Measurements from ENCODE around the gene BDNF. TPM values are rescaled to one million over a fixed set of nuclear protein-coding genes. Genes with fewer than 3 reads are reported as not detected.

The BDNF gene
- total RNA-seq, 1 experiment from 2014 or later, result 6.3 TPM

GRCh38 chr11:27710536-27710935, 10.3 kb upstream of the BDNF start:
- no peak overlapping the region for H3K4me3 Mint-ChIP-seq (ENCODE audit: unreplicated experiment)
- H3K27me3 Mint-ChIP-seq (ENCODE audit: insufficient read depth, unreplicated experiment), result no peaks in the 10 kb centered on the region
- H3K4me1 Mint-ChIP-seq (ENCODE audit: insufficient read depth, unreplicated experiment), result no peaks in the 10 kb centered on the region
- H3K27ac Mint-ChIP-seq (ENCODE audit: low read depth, unreplicated experiment), result no peak overlapping the region
- TF ChIP-seq, protein P1, sequence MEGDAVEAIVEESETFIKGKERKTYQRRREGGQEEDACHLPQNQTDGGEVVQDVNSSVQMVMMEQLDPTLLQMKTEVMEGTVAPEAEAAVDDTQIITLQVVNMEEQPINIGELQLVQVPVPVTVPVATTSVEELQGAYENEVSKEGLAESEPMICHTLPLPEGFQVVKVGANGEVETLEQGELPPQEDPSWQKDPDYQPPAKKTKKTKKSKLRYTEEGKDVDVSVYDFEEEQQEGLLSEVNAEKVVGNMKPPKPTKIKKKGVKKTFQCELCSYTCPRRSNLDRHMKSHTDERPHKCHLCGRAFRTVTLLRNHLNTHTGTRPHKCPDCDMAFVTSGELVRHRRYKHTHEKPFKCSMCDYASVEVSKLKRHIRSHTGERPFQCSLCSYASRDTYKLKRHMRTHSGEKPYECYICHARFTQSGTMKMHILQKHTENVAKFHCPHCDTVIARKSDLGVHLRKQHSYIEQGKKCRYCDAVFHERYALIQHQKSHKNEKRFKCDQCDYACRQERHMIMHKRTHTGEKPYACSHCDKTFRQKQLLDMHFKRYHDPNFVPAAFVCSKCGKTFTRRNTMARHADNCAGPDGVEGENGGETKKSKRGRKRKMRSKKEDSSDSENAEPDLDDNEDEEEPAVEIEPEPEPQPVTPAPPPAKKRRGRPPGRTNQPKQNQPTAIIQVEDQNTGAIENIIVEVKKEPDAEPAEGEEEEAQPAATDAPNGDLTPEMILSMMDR (IDR thresholded peaks at IDR 0.05; ENCODE audit: unreplicated experiment), result no peak
- DNase-seq (ENCODE audit: unreplicated experiment), result no peak
- no peaks in the 10 kb centered on the region for H3K9me3 Mint-ChIP-seq (ENCODE audit: unreplicated experiment)
- H3K36me3 Mint-ChIP-seq (ENCODE audit: insufficient read depth, unreplicated experiment), result no peaks in the 10 kb centered on the region
- ChIA-PET POLR2A (interaction anchor here (0.6 to 2.7 kb wide), 3 partner anchors 8 to 46 kb away, joined by 3 to 9 read pairs (median 6); no protein-coding TSS in a partner anchor), CTCF (interaction anchor here (0.6 to 2.1 kb wide), 10 partner anchors 9 to 1633 kb away, joined by 3 to 11 read pairs (median 3); no protein-coding TSS in a partner anchor)
- no TSS peak for BruUV-seq (replicated peaks)
- intact Hi-C loops (cut with micrococcal nuclease), result loop anchor here (10.0 kb wide), 1 partner anchor 124 kb away; no protein-coding TSS in a partner anchor

- Mint-ChIP-seq H3K4me3 (ENCODE audit: unreplicated experiment) (no peak overlapping the region), H3K27me3 (ENCODE audit: insufficient read depth, unreplicated experiment) (no peaks in the 10 kb centered on the region), H3K4me1 (ENCODE audit: insufficient read depth, unreplicated experiment) (peaks cover 6% of the 10 kb centered on the region), H3K9me3 (ENCODE audit: unreplicated experiment) (no peaks in the 10 kb centered on the region), H3K36me3 (ENCODE audit: insufficient read depth, unreplicated experiment) (no peaks in the 10 kb centered on the region), H3K27ac (ENCODE audit: low read depth, unreplicated experiment) (no peak overlapping the region)
- TF ChIP-seq, protein P1 (IDR thresholded peaks at IDR 0.05; ENCODE audit: unreplicated experiment), result no peak
- BruUV-seq (replicated peaks), result no TSS peak
- intact Hi-C loops (cut with micrococcal nuclease), result no loop called here
- CTCF ChIA-PET, result no interaction called here
- POLR2A ChIA-PET, result no interaction called here
- no peak for DNase-seq (ENCODE audit: unreplicated experiment)
These were observed 7.4 kb upstream of the BDNF start for GRCh38 chr11:27707676-27708075.

DNA sequence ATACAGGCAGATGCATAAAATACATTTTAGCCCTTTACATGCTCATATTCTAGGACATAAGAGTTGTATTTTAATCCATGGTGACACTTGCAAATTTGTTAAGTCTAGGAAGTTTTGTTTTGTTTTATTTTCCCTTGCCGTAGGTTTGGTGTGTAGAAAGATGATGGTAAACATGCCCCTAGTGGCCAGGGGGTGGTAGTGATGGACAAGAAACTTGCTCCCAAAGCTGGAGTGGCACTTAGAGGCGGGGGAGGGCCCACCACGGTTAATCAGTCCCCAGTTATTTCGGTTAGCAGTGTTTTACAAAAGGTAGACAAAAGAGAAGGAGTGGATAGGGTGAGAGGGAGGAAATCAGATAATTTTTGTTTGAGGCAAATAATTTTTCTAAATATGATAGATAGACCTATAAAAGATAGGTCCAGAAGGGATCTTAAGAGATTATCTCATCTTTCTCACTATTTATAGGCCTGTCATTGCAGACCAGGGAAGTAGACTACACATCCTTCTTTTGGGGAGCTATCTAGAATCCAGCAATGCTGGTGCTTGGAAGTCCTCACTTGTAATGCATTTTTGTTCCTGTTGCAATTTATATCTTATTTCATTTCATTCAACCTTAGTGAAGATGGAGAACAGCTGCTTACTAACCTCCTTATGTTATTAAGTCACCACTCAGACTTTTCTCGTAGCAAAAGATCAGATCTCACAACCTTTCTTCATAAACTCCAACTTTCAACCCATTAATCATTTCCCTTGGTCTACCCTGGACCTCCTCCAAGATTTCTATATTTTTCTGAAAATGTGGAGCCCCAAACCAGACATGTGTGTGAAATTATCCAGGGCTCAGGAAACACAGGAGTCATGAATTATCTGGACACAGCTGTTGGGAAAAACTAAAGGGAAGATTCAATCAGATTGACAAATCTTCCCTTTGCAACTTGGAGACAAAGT, 5.9 kb upstream of the BDNF start:
- POLR2A ChIA-PET, result interaction anchor here (1.4 to 1.8 kb wide), 3 partner anchors 10 to 16 kb away, joined by 4 to 6 read pairs (median 5); no protein-coding TSS in a partner anchor
- no peaks in the 10 kb centered on the region for H3K36me3 Mint-ChIP-seq (ENCODE audit: insufficient read depth, unreplicated experiment)
- H3K4me1 Mint-ChIP-seq (ENCODE audit: insufficient read depth, unreplicated experiment), result peaks cover 6% of the 10 kb centered on the region
- TF ChIP-seq, protein P1 (IDR thresholded peaks at IDR 0.05; ENCODE audit: unreplicated experiment), result peak; percentile 54
- BruUV-seq (replicated peaks), result no TSS peak
- H3K27ac Mint-ChIP-seq (ENCODE audit: low read depth, unreplicated experiment), result no peak overlapping the region
- H3K9me3 Mint-ChIP-seq (ENCODE audit: unreplicated experiment), result no peaks in the 10 kb centered on the region
- CTCF ChIA-PET, result interaction anchor here (0.6 to 8.9 kb wide), 11 partner anchors 9 to 1638 kb away, joined by 3 to 139 read pairs (median 3); no protein-coding TSS in a partner anchor
- no peak overlapping the region for H3K4me3 Mint-ChIP-seq (ENCODE audit: unreplicated experiment)
- no peaks in the 10 kb centered on the region for H3K27me3 Mint-ChIP-seq (ENCODE audit: insufficient read depth, unreplicated experiment)
- DNase-seq (ENCODE audit: unreplicated experiment), result peak; percentile 50
- intact Hi-C loops (cut with micrococcal nuclease), result no loop called here

DNA sequence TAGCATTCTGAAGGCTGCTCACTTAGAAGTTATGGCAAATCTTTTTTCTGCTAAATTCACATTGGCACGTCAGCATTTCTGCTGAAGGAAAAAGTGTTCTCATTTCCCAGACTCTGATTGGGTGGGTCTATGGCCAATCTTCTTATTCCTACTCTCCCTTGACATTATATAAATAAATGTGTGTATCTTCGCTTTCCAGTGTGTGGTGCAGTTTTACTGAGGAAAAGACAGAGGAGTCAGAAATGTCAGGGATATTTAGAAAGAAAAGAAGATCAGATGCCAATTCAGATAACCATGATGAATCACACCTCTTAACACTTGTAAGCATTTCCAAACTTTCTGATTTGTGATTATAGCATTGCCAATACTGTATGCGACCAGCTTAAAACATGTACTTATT, 3.2 kb upstream of the BDNF start:
- Mint-ChIP-seq H3K36me3 (ENCODE audit: insufficient read depth, unreplicated experiment) (no peaks in the 10 kb centered on the region), H3K9me3 (ENCODE audit: unreplicated experiment) (no peaks in the 10 kb centered on the region), H3K4me3 (ENCODE audit: unreplicated experiment) (no peak overlapping the region), H3K27me3 (ENCODE audit: insufficient read depth, unreplicated experiment) (no peaks in the 10 kb centered on the region), H3K27ac (ENCODE audit: low read depth, unreplicated experiment) (no peak overlapping the region), H3K4me1 (ENCODE audit: insufficient read depth, unreplicated experiment) (peaks cover 8% of the 10 kb centered on the region)
- BruUV-seq (replicated peaks), result no TSS peak
- DNase-seq (ENCODE audit: unreplicated experiment), result no peak
- CTCF ChIA-PET, result interaction anchor here (0.6 to 8.9 kb wide), 14 partner anchors 9 to 1633 kb away, joined by 3 to 139 read pairs (median 3); no protein-coding TSS in a partner anchor
- TF ChIP-seq, protein P1 (IDR thresholded peaks at IDR 0.05; ENCODE audit: unreplicated experiment), result no peak
- intact Hi-C loops (cut with micrococcal nuclease), result loop anchor here (5.0 kb wide), 1 partner anchor 1319 kb away; no protein-coding TSS in a partner anchor
- POLR2A ChIA-PET, result interaction anchor here (0.7 to 6.6 kb wide), 3 partner anchors 15 to 1061 kb away, joined by 3 to 68 read pairs (median 51); partner anchors contain the start of genes KIF18A and METTL15
